CD4-positive, alpha-beta T cell treated with Interleukin-10 for 1 hour (primary cell): ENCODE data around the gene KRTAP9-6.
"Not testable (repeated sequence)": the region's sequence is repeated elsewhere in the genome, so short reads cannot be mapped to it uniquely, and the experiment has no call there.

ENCODE experiments used
- DNase-seq: peaks from one replicate; pipeline ENCODE4 v3.0.0-alpha.2; 2020

Gene KRTAP9-6

GRCh38 chr17:41271858-41272257 lies 6.7 kb downstream of the KRTAP9-6 start:
- no peak for DNase-seq

GRCh38 chr17:41275648-41276190 lies 10.5 kb downstream of the KRTAP9-6 start, which contains the start of gene KRTAP9-7:
KRTAP9-7 (plus strand) TSS chr17:41275698; CDS start chr17:41275698, 0 bp downstream.
- not testable (repeated sequence) for DNase-seq

GRCh38 chr17:41278176-41278955 lies 13.2 kb downstream of the KRTAP9-6 start:
- DNase-seq: no peak

GRCh38 chr17:41284043-41284442 lies 18.9 kb downstream of the KRTAP9-6 start:
- DNase-seq: no peak

- DNase-seq: no peak
Measured at GRCh38 chr17:41284546-41284945, 19.4 kb downstream of the KRTAP9-6 start.

- DNase-seq: no peak
Measured at GRCh38 chr17:41287050-41287449, 21.9 kb downstream of the KRTAP9-6 start.

- no peak for DNase-seq
Measured at GRCh38 chr17:41294016-41294415, 28.8 kb downstream of the KRTAP9-6 start.

- no peak for DNase-seq
Measured at GRCh38 chr17:41296846-41297245, 31.7 kb downstream of the KRTAP9-6 start.

GRCh38 chr17:41298458-41299135 lies 33.4 kb downstream of the KRTAP9-6 start:
- no peak for DNase-seq

GRCh38 chr17:41301204-41301790 lies 36.1 kb downstream of the KRTAP9-6 start:
- DNase-seq: no peak

GRCh38 chr17:41301916-41302901 lies 37.0 kb downstream of the KRTAP9-6 start, which contains the start of gene KRTAP29-1:
KRTAP29-1 (minus strand) TSS chr17:41302851; CDS start chr17:41302851, 0 bp downstream.
- DNase-seq: no peak

- DNase-seq: no peak
Measured at GRCh38 chr17:41302981-41303380, 37.8 kb downstream of the KRTAP9-6 start.

- no peak for DNase-seq
Measured at GRCh38 chr17:41304091-41304490, 38.9 kb downstream of the KRTAP9-6 start.

GRCh38 chr17:41307647-41308046 lies 42.5 kb downstream of the KRTAP9-6 start:
- no peak for DNase-seq

GRCh38 chr17:41308251-41308917 lies 43.2 kb downstream of the KRTAP9-6 start:
- DNase-seq: peak; percentile 88

GRCh38 chr17:41308918-41309359 lies 43.8 kb downstream of the KRTAP9-6 start, which contains the start of gene KRTAP16-1:
KRTAP16-1 (minus strand) TSS chr17:41309309; CDS start chr17:41309253, 56 bp downstream.
- DNase-seq: peak; percentile 54

GRCh38 chr17:41311111-41311510 lies 45.9 kb downstream of the KRTAP9-6 start:
- DNase-seq: no peak

GRCh38 chr17:41315204-41315794 lies 50.1 kb downstream of the KRTAP9-6 start, which contains the start of gene KRTAP17-1:
KRTAP17-1 (minus strand) TSS chr17:41315710; CDS start chr17:41315650, 60 bp downstream.
- DNase-seq: no peak
